Osteocyte (in vitro differentiated cells): ENCODE data around the gene DNAJC3. TPM values are rescaled to one million over a fixed set of nuclear protein-coding genes. Genes with fewer than 3 reads are reported as not detected.
"Not testable (repeated sequence)": the region's sequence is repeated elsewhere in the genome, so short reads cannot be mapped to it uniquely, and the experiment has no call there.

Experiments
- DNase-seq: peaks from one replicate; pipeline ENCODE4 v3.0.0; 2021; ENCODE audit warnings: mixed read lengths; ENCODE audit not compliant: unreplicated experiment; ENCODE audit errors: extremely low spot score
- H3K27ac Mint-ChIP-seq: one replicate; pipeline ENCODE4 v1.8.0; 2021; ENCODE audit warnings: mild to moderate bottlenecking, mixed read lengths; ENCODE audit not compliant: unreplicated experiment
- H3K27me3 Mint-ChIP-seq: one replicate; pipeline ENCODE4 v1.8.0; 2021; ENCODE audit warnings: mixed read lengths; ENCODE audit not compliant: unreplicated experiment
- H3K36me3 Mint-ChIP-seq: one replicate; pipeline ENCODE4 v1.8.0; 2021; ENCODE audit warnings: mixed read lengths; ENCODE audit not compliant: unreplicated experiment
- H3K4me1 Mint-ChIP-seq: one replicate; pipeline ENCODE4 v1.8.0; 2021; ENCODE audit warnings: mixed read lengths; ENCODE audit not compliant: unreplicated experiment
- H3K4me3 Mint-ChIP-seq: one replicate; pipeline ENCODE4 v1.8.0; 2021; ENCODE audit warnings: mild to moderate bottlenecking, moderate library complexity, mixed read lengths; ENCODE audit not compliant: unreplicated experiment
- H3K9me3 Mint-ChIP-seq: one replicate; pipeline ENCODE4 v1.8.0; 2021; ENCODE audit warnings: mixed read lengths; ENCODE audit not compliant: unreplicated experiment
- CTCF ChIP-seq: fragments of 200-600 bp; sonication (generic); IDR thresholded peaks from 2 replicates; pipeline ENCODE4 v1.5.0; 2021; ENCODE audit warnings: antibody characterized with exemption, mild to moderate bottlenecking, moderate library complexity
- total RNA-seq: library from RNA; stranded (reverse); gene quantifications from 2 replicates; pipeline ENCODE4 v1.2.1, GENCODE V29; 2021

DNAJC3 gene
- total RNA-seq, 1 donor from 2014 or later, result 45.9 TPM

GRCh38 chr13:95749545-95749944 is 72.6 kb downstream of the DNAJC3 start:
- TF ChIP-seq CTCF, result no peak
- Mint-ChIP-seq H3K4me3 (no peak overlapping the region), H3K4me1 (no peaks in the 10 kb centered on the region), H3K27me3 (no peaks in the 10 kb centered on the region), H3K36me3 (no peaks in the 10 kb centered on the region), H3K27ac (no peak overlapping the region), H3K9me3 (no peaks in the 10 kb centered on the region)
- no peak for DNase-seq

GRCh38 chr13:95752677-95753076 is 75.7 kb downstream of the DNAJC3 start:
- Mint-ChIP-seq H3K36me3 (peaks cover 3% of the 10 kb centered on the region), H3K4me1 (peaks cover 3% of the 10 kb centered on the region), H3K27ac (no peak overlapping the region), H3K9me3 (no peaks in the 10 kb centered on the region), H3K27me3 (no peaks in the 10 kb centered on the region), H3K4me3 (no peak overlapping the region)
- TF ChIP-seq CTCF, result no peak
- DNase-seq, result no peak

GRCh38 chr13:95754069-95754468 is 77.1 kb downstream of the DNAJC3 start:
- H3K27me3 Mint-ChIP-seq, result no peaks in the 10 kb centered on the region

GRCh38 chr13:95756072-95756471 is 79.1 kb downstream of the DNAJC3 start:
- DNase-seq, result no peak
- Mint-ChIP-seq H3K4me1 (peaks cover 3% of the 10 kb centered on the region), H3K4me3 (no peak overlapping the region), H3K9me3 (no peaks in the 10 kb centered on the region), H3K36me3 (peaks cover 20% of the 10 kb centered on the region), H3K27me3 (no peaks in the 10 kb centered on the region), H3K27ac (peak overlapping the region; percentile 66)
- TF ChIP-seq CTCF, result no peak

More at GRCh38 chr13:95754069-95754468, 77.1 kb downstream of the DNAJC3 start:
- peaks cover 7% of the 10 kb centered on the region for H3K36me3 Mint-ChIP-seq
- no peaks in the 10 kb centered on the region for H3K9me3 Mint-ChIP-seq
- H3K27ac Mint-ChIP-seq, result no peak overlapping the region
- DNase-seq, result no peak
- no peak overlapping the region for H3K4me3 Mint-ChIP-seq
- peaks cover 3% of the 10 kb centered on the region for H3K4me1 Mint-ChIP-seq
- TF ChIP-seq CTCF, result no peak

- H3K4me3 Mint-ChIP-seq, H3K4me1 Mint-ChIP-seq, H3K9me3 Mint-ChIP-seq, H3K27me3 Mint-ChIP-seq, H3K27ac Mint-ChIP-seq, DNase-seq: not testable (repeated sequence)
- peaks cover 36% of the 10 kb centered on the region for H3K36me3 Mint-ChIP-seq
Measured at GRCh38 chr13:95762626-95763025, 85.7 kb downstream of the DNAJC3 start.

- H3K9me3 Mint-ChIP-seq, result no peaks in the 10 kb centered on the region
- TF ChIP-seq CTCF, result no peak
- no peaks in the 10 kb centered on the region for H3K4me1 Mint-ChIP-seq
- peaks cover 34% of the 10 kb centered on the region for H3K36me3 Mint-ChIP-seq
- DNase-seq, result no peak
- no peak overlapping the region for H3K4me3 Mint-ChIP-seq
- no peak overlapping the region for H3K27ac Mint-ChIP-seq
- H3K27me3 Mint-ChIP-seq, result no peaks in the 10 kb centered on the region
Measured at GRCh38 chr13:95763601-95764000, 86.7 kb downstream of the DNAJC3 start.
